ENCODE measurements around the gene MAZ. TPM values are rescaled to one million over a fixed set of nuclear protein-coding genes. Genes with fewer than 3 reads are reported as not detected.

The MAZ gene
- total RNA-seq, 1 donor from 2014 or later: 120 TPM

DNA sequence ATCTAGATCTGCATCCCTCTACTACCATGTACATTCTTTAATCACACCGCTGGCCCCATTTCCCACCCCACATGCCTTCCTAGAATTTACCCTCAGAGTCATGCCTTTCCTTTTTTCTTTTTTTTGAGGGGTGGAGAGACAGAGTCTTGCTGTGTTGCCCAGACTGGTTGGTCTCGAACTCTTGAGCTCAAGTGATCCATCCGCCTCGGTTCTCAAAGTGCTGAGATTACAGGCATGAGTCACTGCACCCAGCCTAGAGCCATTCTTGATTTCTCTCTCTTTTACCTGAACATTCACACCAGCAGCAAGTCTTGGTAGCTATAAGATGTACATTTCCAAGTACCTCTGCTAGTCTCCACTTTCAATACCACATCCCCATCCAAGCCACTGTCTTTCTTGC is 11.8 kb downstream of the MAZ start:
- Histone ChIP-seq H2AFZ (replicated peaks) (no peak overlapping the region), H4K20me1 (ENCODE audit: low read depth) (peaks cover 43% of the 10 kb centered on the region), H3K79me2 (ENCODE audit: low read depth) (peaks cover 55% of the 10 kb centered on the region), H3K9ac (no peak overlapping the region), H3K4me3 (no peak overlapping the region), H3K27me3 (no peaks in the 10 kb centered on the region), H3K4me2 (peak overlapping the region; percentile 88), H3K27ac (no peak overlapping the region), H3K36me3 (no peaks in the 10 kb centered on the region), H3K4me1 (peaks cover 25% of the 10 kb centered on the region), H3K9me3 (ENCODE audit: low read depth) (no peaks in the 10 kb centered on the region), H3F3A (ENCODE audit: low read depth) (peaks cover 59% of the 10 kb centered on the region)
- TF ChIP-seq EZH2 (IDR thresholded peaks at IDR 0.05): no peak
- no peak for TF ChIP-seq EZH2phosphoT487 (IDR thresholded peaks at IDR 0.05)
- TF ChIP-seq, protein P1, sequence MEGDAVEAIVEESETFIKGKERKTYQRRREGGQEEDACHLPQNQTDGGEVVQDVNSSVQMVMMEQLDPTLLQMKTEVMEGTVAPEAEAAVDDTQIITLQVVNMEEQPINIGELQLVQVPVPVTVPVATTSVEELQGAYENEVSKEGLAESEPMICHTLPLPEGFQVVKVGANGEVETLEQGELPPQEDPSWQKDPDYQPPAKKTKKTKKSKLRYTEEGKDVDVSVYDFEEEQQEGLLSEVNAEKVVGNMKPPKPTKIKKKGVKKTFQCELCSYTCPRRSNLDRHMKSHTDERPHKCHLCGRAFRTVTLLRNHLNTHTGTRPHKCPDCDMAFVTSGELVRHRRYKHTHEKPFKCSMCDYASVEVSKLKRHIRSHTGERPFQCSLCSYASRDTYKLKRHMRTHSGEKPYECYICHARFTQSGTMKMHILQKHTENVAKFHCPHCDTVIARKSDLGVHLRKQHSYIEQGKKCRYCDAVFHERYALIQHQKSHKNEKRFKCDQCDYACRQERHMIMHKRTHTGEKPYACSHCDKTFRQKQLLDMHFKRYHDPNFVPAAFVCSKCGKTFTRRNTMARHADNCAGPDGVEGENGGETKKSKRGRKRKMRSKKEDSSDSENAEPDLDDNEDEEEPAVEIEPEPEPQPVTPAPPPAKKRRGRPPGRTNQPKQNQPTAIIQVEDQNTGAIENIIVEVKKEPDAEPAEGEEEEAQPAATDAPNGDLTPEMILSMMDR (IDR thresholded peaks at IDR 0.05): no peak
- DNase-seq (ENCODE audit: low spot score): no peak
- peaks cover 14% of the 10 kb centered on the region for H3K36me3 Mint-ChIP-seq
- no peaks in the 10 kb centered on the region for H3K9me3 Mint-ChIP-seq
- peak overlapping the region; percentile 8 for H3K27ac Mint-ChIP-seq
- H3K4me3 Mint-ChIP-seq: peak overlapping the region; percentile 80
- peaks cover 63% of the 10 kb centered on the region for H3K4me1 Mint-ChIP-seq
- H3K27me3 Mint-ChIP-seq (ENCODE audit: insufficient read depth, low read depth): peaks cover 6% of the 10 kb centered on the region

DNA sequence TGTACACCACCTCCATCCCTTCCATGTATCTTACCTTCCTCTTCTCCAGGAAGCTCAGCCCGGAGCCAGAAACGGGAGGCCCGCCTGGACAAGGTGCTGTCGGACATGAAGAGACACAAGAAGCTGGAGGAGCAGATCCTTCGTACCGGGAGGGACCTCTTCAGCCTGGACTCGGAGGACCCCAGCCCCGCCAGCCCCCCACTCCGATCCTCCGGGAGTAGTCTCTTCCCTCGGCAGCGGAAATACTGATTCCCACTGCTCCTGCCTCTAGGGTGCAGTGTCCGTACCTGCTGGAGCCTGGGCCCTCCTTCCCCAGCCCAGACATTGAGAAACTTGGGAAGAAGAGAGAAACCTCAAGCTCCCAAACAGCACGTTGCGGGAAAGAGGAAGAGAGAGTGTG is 13.2 kb downstream of the MAZ start:
- H3K9me3 Mint-ChIP-seq: no peaks in the 10 kb centered on the region
- no peak overlapping the region for H3K27ac Mint-ChIP-seq
- Histone ChIP-seq H3F3A (ENCODE audit: low read depth) (peaks cover 56% of the 10 kb centered on the region), H3K9me3 (ENCODE audit: low read depth) (no peaks in the 10 kb centered on the region), H3K79me2 (ENCODE audit: low read depth) (peaks cover 41% of the 10 kb centered on the region), H4K20me1 (ENCODE audit: low read depth) (peaks cover 43% of the 10 kb centered on the region), H3K4me1 (peaks cover 13% of the 10 kb centered on the region), H3K27ac (no peak overlapping the region), H2AFZ (replicated peaks) (no peak overlapping the region), H3K4me3 (no peak overlapping the region), H3K4me2 (no peak overlapping the region), H3K27me3 (no peaks in the 10 kb centered on the region), H3K36me3 (no peaks in the 10 kb centered on the region), H3K9ac (no peak overlapping the region)
- H3K27me3 Mint-ChIP-seq (ENCODE audit: insufficient read depth, low read depth): peaks cover 6% of the 10 kb centered on the region
- TF ChIP-seq, protein P1 (IDR thresholded peaks at IDR 0.05): peak; percentile 4
- TF ChIP-seq EZH2 (IDR thresholded peaks at IDR 0.05): no peak
- peaks cover 52% of the 10 kb centered on the region for H3K4me1 Mint-ChIP-seq
- peak overlapping the region; percentile 46 for H3K4me3 Mint-ChIP-seq
- H3K36me3 Mint-ChIP-seq: peaks cover 14% of the 10 kb centered on the region
- DNase-seq (ENCODE audit: low spot score): no peak

DNA sequence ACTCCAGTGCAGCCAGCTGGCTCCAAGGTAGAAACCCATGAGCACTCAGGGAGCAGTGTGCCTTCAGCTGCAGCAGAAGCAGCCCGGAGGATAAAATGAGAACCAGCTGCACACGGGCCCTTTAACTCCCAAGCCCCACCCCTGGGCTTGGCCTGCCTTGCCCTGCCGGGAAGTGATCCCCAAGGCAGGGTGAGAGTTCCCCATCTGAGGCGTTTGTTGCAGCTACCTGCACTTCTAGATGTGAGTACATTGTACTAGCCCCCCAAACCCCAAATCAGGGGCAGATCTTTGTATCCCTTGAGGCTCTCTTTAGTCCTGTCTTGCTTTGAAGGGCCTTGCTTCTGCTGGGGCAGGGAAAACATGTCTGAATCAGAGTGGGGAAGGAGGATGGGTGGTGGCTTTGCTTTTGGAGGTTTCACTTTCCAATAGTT is 14.0 kb downstream of the MAZ start, which contains the start of gene MVP:
Gene MVP, plus strand, starts transcription at position 192 of the 431 bp plus-strand sequence. CDS start 10,088 bp downstream, outside the sequence.
- H3K36me3 ChIP-seq: no peaks in the 10 kb centered on the region
- H3F3A ChIP-seq (ENCODE audit: low read depth): peaks cover 54% of the 10 kb centered on the region
- peak within 1 kb of the TSS; percentile 46 for H3K4me3 Mint-ChIP-seq
- H2AFZ ChIP-seq (replicated peaks): no peak within 1 kb of the TSS
- no peak for DNase-seq (ENCODE audit: low spot score)
- TF ChIP-seq EZH2phosphoT487 (IDR thresholded peaks at IDR 0.05) (no peak), EZH2 (IDR thresholded peaks at IDR 0.05) (no peak)
- TF ChIP-seq, protein P1 (IDR thresholded peaks at IDR 0.05): no peak
- no peak within 1 kb of the TSS for H3K4me3 ChIP-seq
- no peaks in the 10 kb centered on the region for H3K9me3 ChIP-seq (ENCODE audit: low read depth)
- H3K79me2 ChIP-seq (ENCODE audit: low read depth): peaks cover 33% of the 10 kb centered on the region
- H3K27ac Mint-ChIP-seq: peak within 1 kb of the TSS; percentile 57
- no peak within 1 kb of the TSS for H3K4me2 ChIP-seq
- no peaks in the 10 kb centered on the region for H3K9me3 Mint-ChIP-seq
- H4K20me1 ChIP-seq (ENCODE audit: low read depth): peaks cover 37% of the 10 kb centered on the region
- H3K4me1 ChIP-seq: peaks cover 13% of the 10 kb centered on the region
- peaks cover 14% of the 10 kb centered on the region for H3K36me3 Mint-ChIP-seq
- peaks cover 10% of the 10 kb centered on the region for H3K27me3 Mint-ChIP-seq (ENCODE audit: insufficient read depth, low read depth)
- no peaks in the 10 kb centered on the region for H3K27me3 ChIP-seq
- peak within 1 kb of the TSS; percentile 66 for H3K27ac ChIP-seq
- no peak within 1 kb of the TSS for H3K9ac ChIP-seq
- H3K4me1 Mint-ChIP-seq: peaks cover 47% of the 10 kb centered on the region
